IMR-90 (cell line): Measurements from ENCODE around the gene CEP63. TPM values are rescaled to one million over a fixed set of nuclear protein-coding genes. Genes with fewer than 3 reads are reported as not detected.

Source experiments
- ATAC-seq: fragments of 200-7000 bp; cut with Tn5 transposase; 2 replicates; pipeline ENCODE4 v1.9.1; 2020; ENCODE audit warnings: low read depth, mild to moderate bottlenecking, moderate library complexity
- BruUV-seq: library from RNA; stranded (reverse); fragments of 400-500 nt; replicated peaks from 2 replicates; lab custom pipeline; 2021; lab: Mats Ljungman, UMichigan
- CTCF ChIA-PET: fragments of 300-600 bp; formaldehyde crosslinking; extraction: SDS; loops from one replicate; lab custom pipeline; 2021; ENCODE audit warnings: antibody characterized with exemption; lab: Yijun Ruan, JAX
- POLR2A ChIA-PET: fragments of 300-600 bp; sonication (Branson Sonifier 250); formaldehyde crosslinking; loops from one replicate; lab custom pipeline; 2022; ENCODE audit warnings: antibody characterized with exemption; ENCODE audit not compliant: unreplicated experiment; lab: Charles Lee
- DNase-seq: peaks from one replicate; pipeline ENCODE4 v3.0.0; 2013
- H2AFZ ChIP-seq: replicated peaks from 2 replicates; pipeline ENCODE3; 2013; ENCODE audit warnings: low read length, mild to moderate bottlenecking; ENCODE audit not compliant: poor library complexity
- H2AK5ac ChIP-seq: 2 replicates; pipeline ENCODE4 v1.6.1; 2013; ENCODE audit warnings: low read depth, low read length, inconsistent platforms
- H2AK9ac ChIP-seq: replicated peaks from 2 replicates; pipeline ENCODE3; 2013; ENCODE audit warnings: mild to moderate bottlenecking, low read depth, low read length, moderate library complexity; ENCODE audit not compliant: poor library complexity
- H2BK120ac ChIP-seq: 2 replicates; pipeline ENCODE4 v1.6.1; 2013; ENCODE audit warnings: low read depth, low read length, inconsistent platforms
- H2BK15ac ChIP-seq: 3 replicates; pipeline ENCODE4 v1.6.1; 2013; ENCODE audit warnings: low read depth, low read length, inconsistent platforms
- H2BK20ac ChIP-seq: 2 replicates; pipeline ENCODE4 v1.6.1; 2013; ENCODE audit warnings: low read depth, mild to moderate bottlenecking, inconsistent platforms, low read length, moderate library complexity
- H2BK5ac ChIP-seq: 2 replicates; pipeline ENCODE4 v1.6.1; 2013; ENCODE audit warnings: mild to moderate bottlenecking, low read depth, low read length, inconsistent platforms; ENCODE audit not compliant: poor library complexity, severe bottlenecking
- H3K14ac ChIP-seq: replicated peaks from 2 replicates; pipeline ENCODE4 v1.6.1; 2013; ENCODE audit warnings: low read depth, low read length, inconsistent platforms
- H3K18ac ChIP-seq: 2 replicates; pipeline ENCODE4 v1.6.1; 2013; ENCODE audit warnings: low read depth, low read length, control low read depth
- H3K23ac ChIP-seq: 2 replicates; pipeline ENCODE4 v1.6.1; 2013; ENCODE audit warnings: low read depth, low read length, inconsistent platforms
- H3K27ac ChIP-seq: 2 replicates; pipeline ENCODE4 v1.5.1; 2013; ENCODE audit warnings: mild to moderate bottlenecking, control low read depth, low read length; ENCODE audit not compliant: insufficient read depth
- H3K27me3 ChIP-seq: 2 replicates; pipeline ENCODE4 v1.6.1; 2013; ENCODE audit warnings: low read length; ENCODE audit not compliant: control insufficient read depth, insufficient read depth
- H3K36me3 ChIP-seq: 2 replicates; pipeline ENCODE4 v1.6.1; 2013; ENCODE audit warnings: low read length, mixed read lengths; ENCODE audit not compliant: control insufficient read depth, insufficient read depth
- H3K4ac ChIP-seq: 2 replicates; pipeline ENCODE4 v1.6.1; 2013; ENCODE audit warnings: low read depth, low read length, inconsistent platforms
- H3K4me1 ChIP-seq: 2 replicates; pipeline ENCODE4 v1.6.1; 2013; ENCODE audit warnings: low read length, mixed read lengths; ENCODE audit not compliant: control insufficient read depth, insufficient read depth
- H3K4me2 ChIP-seq: 2 replicates; pipeline ENCODE4 v1.6.1; 2013; ENCODE audit warnings: low read depth, mild to moderate bottlenecking, control low read depth, low read length, moderate library complexity
- H3K4me3 ChIP-seq: 2 replicates; pipeline ENCODE4 v1.5.1; 2013; ENCODE audit warnings: low read depth, mild to moderate bottlenecking, control low read depth, low read length, moderate library complexity; ENCODE audit not compliant: insufficient read depth
- H3K56ac ChIP-seq: 2 replicates; pipeline ENCODE4 v1.6.1; 2013; ENCODE audit warnings: low read length, inconsistent platforms; ENCODE audit not compliant: insufficient read depth; ENCODE audit errors: extremely low read depth
- H3K79me1 ChIP-seq, 2 experiments: 2 replicates each; pipeline ENCODE4 v1.6.1; 2013; ENCODE audit warnings: low read length in 2 of 2, inconsistent platforms in 1 of 2, low read depth in 1 of 2
- H3K9ac ChIP-seq: 2 replicates; pipeline ENCODE4 v1.6.1; 2013; ENCODE audit warnings: low read depth, low read length, control low read depth
- H3K9me1 ChIP-seq: 2 replicates; pipeline ENCODE4 v1.6.1; 2013; ENCODE audit warnings: low read length, inconsistent platforms; ENCODE audit not compliant: insufficient read depth
- H3K9me3 ChIP-seq: 2 replicates; pipeline ENCODE4 v1.6.1; 2013; ENCODE audit warnings: low read length; ENCODE audit not compliant: control insufficient read depth, insufficient read depth
- H4K20me1 ChIP-seq: 2 replicates; pipeline ENCODE4 v1.6.1; 2013; ENCODE audit warnings: low read length, inconsistent platforms; ENCODE audit not compliant: insufficient read depth
- H4K5ac ChIP-seq: 2 replicates; pipeline ENCODE4 v1.6.1; 2013; ENCODE audit warnings: mild to moderate bottlenecking, low read depth, low read length, control low read depth
- H4K8ac ChIP-seq, 2 experiments: 2 replicates each; pipeline ENCODE4 v1.6.1; 2013; ENCODE audit warnings: low read depth in 2 of 2, low read length in 2 of 2, control low read depth in 1 of 2, inconsistent platforms in 1 of 2
- H4K91ac ChIP-seq: 2 replicates; pipeline ENCODE4 v1.6.1; 2013; ENCODE audit warnings: low read depth, low read length, inconsistent platforms; ENCODE audit not compliant: insufficient read depth
- CEBPB ChIP-seq: IDR thresholded peaks from 2 replicates; pipeline ENCODE4 v1.6.1; 2012; ENCODE audit warnings: low read depth, low read length, improper control_type of control experiment
- FOS ChIP-seq: fragments of 150-350 bp; IDR thresholded peaks from 2 replicates; pipeline ENCODE4 v1.6.1; 2016; ENCODE audit warnings: low read depth, low read length
- USF2 ChIP-seq: fragments of 150-350 bp; IDR thresholded peaks from 2 replicates; pipeline ENCODE4 v1.6.1; 2017; ENCODE audit warnings: mild to moderate bottlenecking, antibody characterized with exemption, low read length, low read depth
- WGBS, 2 experiments: methylation state at CpG; one replicate each; pipeline versions ENCODE4 v1.1.5 to v1.1.7; 2013; ENCODE audit warnings: missing lambda C conversion rate in 2 of 2; ENCODE audit not compliant: insufficient read length in 1 of 2; ENCODE audit errors: extremely low coverage in 2 of 2; 5-methylcytosine and 5-hydroxymethylcytosine counted together
- dilution Hi-C: fragments of 300-500 bp; cut with HindIII; formaldehyde crosslinking; loops from one replicate; pipeline ENCODE4 v1.14.3; 2018; ENCODE audit warnings: low sequenced_read_pairs; ENCODE audit not compliant: unreplicated experiment
- in situ Hi-C: fragments of 300-500 bp; cut with MboI; formaldehyde crosslinking; loops from 3 replicates; pipeline ENCODE4 v1.14.3; 2019; ENCODE audit warnings: low sequenced_read_pairs, inconsistent platforms, mixed read lengths
- intact Hi-C: fragments of 100-400 bp; cut with micrococcal nuclease; formaldehyde crosslinking; loops from 2 replicates; pipeline ENCODE4 v1.10.0; 2022
- polyA plus RNA-seq, 3 experiments: library from polyadenylated mRNA; depleted of rRNA; stranded (reverse); fragments of >200 nt; gene quantifications; 2 replicates each; pipeline ENCODE4 v1.2.3, GENCODE V29; 2012; ENCODE audit warnings: low replicate concordance in 1 of 3
- total RNA-seq: library from RNA; depleted of rRNA; stranded (reverse); fragments of >200 nt; gene quantifications from 2 replicates; pipeline ENCODE4 v1.2.3, GENCODE V29; 2012

CEP63 gene
- total and polyA plus RNA-seq, 2 of the 4 experiments (the other 2 are of a cell fraction), result 6.5 to 9.1 TPM

GRCh38 chr3:134480546-134480945 is 5.3 kb upstream of the CEP63 start:
- no peak for DNase-seq
- peak overlapping the region; percentile 48 for H4K91ac ChIP-seq
- peaks cover 19% of the 10 kb centered on the region for H3K36me3 ChIP-seq
- H3K18ac ChIP-seq, result peak overlapping the region; percentile 54; the same call in 1 of the 2 replicates
- H3K27ac ChIP-seq, result peak overlapping the region; percentile 48
- H3K4me2 ChIP-seq, result no peak overlapping the region
- no peak for ATAC-seq
- peaks cover 30% of the 10 kb centered on the region for H3K4me1 ChIP-seq
- ChIA-PET CTCF (interaction anchor here (0.7 to 1.3 kb wide), 2 partner anchors 14 to 172 kb away, joined by 3 to 4 read pairs; no protein-coding TSS in a partner anchor), POLR2A (no interaction called here)
- H3K9me3 ChIP-seq, result no peaks in the 10 kb centered on the region
- no peak overlapping the region for H3K56ac ChIP-seq
- H2AK5ac ChIP-seq, result peak overlapping the region; percentile 89
- no peaks in the 10 kb centered on the region for H4K20me1 ChIP-seq
- peak overlapping the region; percentile 55 for H3K4ac ChIP-seq
- peak overlapping the region; percentile 33; the same call in 2 of the 3 replicates for H2BK15ac ChIP-seq
- peaks cover 46 to 73% of the 10 kb centered on the region in 2 experiments for H3K79me1 ChIP-seq
- H2BK20ac ChIP-seq, result peak overlapping the region; percentile 73
- H4K5ac ChIP-seq, result peak overlapping the region; percentile 53; the same call in 1 of the 2 replicates
- no peak overlapping the region for H2AFZ ChIP-seq
- TF ChIP-seq FOS (no peak), USF2 (no peak), CEBPB (no peak)
- no peak overlapping the region for H3K4me3 ChIP-seq
- H3K27me3 ChIP-seq, result no peaks in the 10 kb centered on the region
- peak overlapping the region; percentile 75 for H2BK120ac ChIP-seq
- H2BK5ac ChIP-seq, result peak overlapping the region; percentile 99
- no peak overlapping the region for H3K9ac ChIP-seq
- 94% methylated on average over 3 of the region's 3 CpGs; no CpG with 5 or more reads in 1 of the 2 experiments for WGBS, 2 experiments
- no peak overlapping the region for H2AK9ac ChIP-seq
- dilution Hi-C loops, result no loop called here
- H3K23ac ChIP-seq, result peak overlapping the region; percentile 11
- no TSS peak for BruUV-seq
- intact Hi-C loops, result loop anchor here (10.0 kb wide), 1 partner anchor 546 kb away; no protein-coding TSS in a partner anchor
- H3K14ac ChIP-seq, result peak overlapping the region; percentile 77
- H3K9me1 ChIP-seq, result peaks cover 36% of the 10 kb centered on the region
- peak overlapping the region; percentile 15 to 52; a peak in 1 of 4 replicates for H4K8ac ChIP-seq
- in situ Hi-C loops, result loop anchor here (5.0 to 25.0 kb wide), 4 partner anchors 173 to 668 kb away; partner anchors contain the start of gene SRPRB
